Measurements from ENCODE around the gene NSMF. TPM values are rescaled to one million over a fixed set of nuclear protein-coding genes. Genes with fewer than 3 reads are reported as not detected.
A peak's percentile ranks its signal among the peaks of the same experiment; 100 is the strongest.

The NSMF gene
- total RNA-seq, 2 experiments from 2014 or later: 104 to 109 TPM

- Mint-ChIP-seq H3K4me1 (ENCODE audit: low read depth) (no peaks in the 10 kb centered on the region), H3K27ac (no peak overlapping the region), H3K4me3 (no peak overlapping the region), H3K36me3 (ENCODE audit: low read depth) (peaks cover 7% of the 10 kb centered on the region), H3K9me3 (no peaks in the 10 kb centered on the region), H3K27me3 (peaks cover 5% of the 10 kb centered on the region)
- ChIA-PET POLR2A (interaction anchor here (0.5 kb wide), 1 partner anchor 19 kb away, joined by 3 read pairs; no protein-coding TSS in a partner anchor), CTCF (interaction anchor here (2.0 kb wide), 1 partner anchor 105 kb away, joined by 5 read pairs; the partner anchor contains the start of gene NRARP)
- DNase-seq: peak; percentile 42 to 82 (median 68)
- H3K4me3 ChIP-seq (ENCODE audit: low read length): no peak overlapping the region
- H3K27me3 ChIP-seq (ENCODE audit: control insufficient read depth in 1 of 2, insufficient read depth in 2 of 2, low read length in 2 of 2): peaks cover 0 to 10% of the 10 kb centered on the region in 2 experiments
- no peak overlapping the region for H3K27ac ChIP-seq (ENCODE audit: low read depth in 1 of 2, low read length in 2 of 2)
- peaks cover 29% of the 10 kb centered on the region for H3K4me1 ChIP-seq (ENCODE audit: insufficient read depth, low read length)
- intact Hi-C loops (cut with DNase I, micrococcal nuclease): loop anchor here (2.0 to 5.0 kb wide), 3 partner anchors 104 to 415 kb away; partner anchors contain the start of genes NRARP (in 1 of the 2) and PAXX (in 1 of the 2)
- H3K36me3 ChIP-seq (ENCODE audit: insufficient read depth, low read length): peaks cover 3% of the 10 kb centered on the region
- TF ChIP-seq CTCF (IDR thresholded peaks at IDR 0.05): peak; percentile 65
- H3K9me3 ChIP-seq (ENCODE audit: control insufficient read depth in 1 of 2, insufficient read depth in 1 of 2, low read length in 2 of 2): no peaks in the 10 kb centered on the region
- peak; percentile 99 for ATAC-seq (ENCODE audit: poor library complexity)
Observed at GRCh38 chr9:137406876-137407589, 52.1 kb downstream of the NSMF start.

- no peak overlapping the region for H3K4me3 Mint-ChIP-seq
- ChIA-PET POLR2A (interaction anchor here (0.5 kb wide), 1 partner anchor 19 kb away, joined by 3 read pairs; no protein-coding TSS in a partner anchor), CTCF (no interaction called here)
- H3K36me3 ChIP-seq (ENCODE audit: insufficient read depth, low read length): peaks cover 3% of the 10 kb centered on the region
- H3K27ac ChIP-seq (ENCODE audit: low read depth in 1 of 2, low read length in 2 of 2): no peak overlapping the region
- TF ChIP-seq CTCF (IDR thresholded peaks at IDR 0.05): no peak
- no peak overlapping the region for H3K27ac Mint-ChIP-seq
- DNase-seq (no peak), ATAC-seq (ENCODE audit: poor library complexity) (no peak)
- H3K9me3 ChIP-seq (ENCODE audit: control insufficient read depth in 1 of 2, insufficient read depth in 1 of 2, low read length in 2 of 2): no peaks in the 10 kb centered on the region
- H3K4me3 ChIP-seq (ENCODE audit: low read length): no peak overlapping the region
- H3K36me3 Mint-ChIP-seq (ENCODE audit: low read depth): peaks cover 8% of the 10 kb centered on the region
- H3K27me3 ChIP-seq (ENCODE audit: control insufficient read depth in 1 of 2, insufficient read depth in 2 of 2, low read length in 2 of 2): peaks cover 0 to 10% of the 10 kb centered on the region in 2 experiments
- H3K4me1 Mint-ChIP-seq (ENCODE audit: low read depth): no peaks in the 10 kb centered on the region
- peaks cover 22% of the 10 kb centered on the region for H3K4me1 ChIP-seq (ENCODE audit: insufficient read depth, low read length)
- no peaks in the 10 kb centered on the region for H3K9me3 Mint-ChIP-seq
- intact Hi-C loops (cut with DNase I, micrococcal nuclease): loop anchor here (2.0 to 5.0 kb wide), 3 partner anchors 103 to 414 kb away; partner anchors contain the start of genes NRARP (in 1 of the 2) and PAXX (in 1 of the 2)
- H3K27me3 Mint-ChIP-seq: peaks cover 5% of the 10 kb centered on the region
Observed at GRCh38 chr9:137406085-137406760, 52.9 kb downstream of the NSMF start.

- Mint-ChIP-seq H3K36me3 (ENCODE audit: low read depth) (peaks cover 8% of the 10 kb centered on the region), H3K27me3 (peaks cover 5% of the 10 kb centered on the region), H3K4me3 (no peak overlapping the region), H3K9me3 (no peaks in the 10 kb centered on the region), H3K4me1 (ENCODE audit: low read depth) (no peaks in the 10 kb centered on the region), H3K27ac (no peak overlapping the region)
- H3K4me3 ChIP-seq (ENCODE audit: low read length): no peak overlapping the region
- intact Hi-C loops (cut with DNase I, micrococcal nuclease): loop anchor here (2.0 to 5.0 kb wide), 3 partner anchors 103 to 413 kb away; partner anchors contain the start of genes NRARP (in 1 of the 2) and PAXX (in 1 of the 2)
- CTCF ChIA-PET: no interaction called here
- DNase-seq: no peak
- H3K9me3 ChIP-seq (ENCODE audit: control insufficient read depth in 1 of 2, insufficient read depth in 1 of 2, low read length in 2 of 2): no peaks in the 10 kb centered on the region
- peaks cover 3% of the 10 kb centered on the region for H3K36me3 ChIP-seq (ENCODE audit: insufficient read depth, low read length)
- no peak for ATAC-seq (ENCODE audit: poor library complexity)
- TF ChIP-seq CTCF (IDR thresholded peaks at IDR 0.05): no peak
- POLR2A ChIA-PET: no interaction called here
- H3K4me1 ChIP-seq (ENCODE audit: insufficient read depth, low read length): peaks cover 16% of the 10 kb centered on the region
- peaks cover 0 to 10% of the 10 kb centered on the region in 2 experiments for H3K27me3 ChIP-seq (ENCODE audit: control insufficient read depth in 1 of 2, insufficient read depth in 2 of 2, low read length in 2 of 2)
- no peak overlapping the region for H3K27ac ChIP-seq (ENCODE audit: low read depth in 1 of 2, low read length in 2 of 2)
Observed at GRCh38 chr9:137405677-137406081, 53.5 kb downstream of the NSMF start.
